VCaP (cell line): ENCODE measurements around the gene TAGLN2.

Experiments used
- H3K27ac ChIP-seq: fragments of 450-650 bp; 2 replicates; pipeline ENCODE4 v1.5.1; 2017
- CTCF ChIP-seq: fragments of 450-650 bp; conservative IDR thresholded peaks from 2 replicates; pipeline ENCODE4 v1.5.1; 2017; ENCODE audit warnings: mild to moderate bottlenecking, moderate library complexity

The TAGLN2 gene

DNA sequence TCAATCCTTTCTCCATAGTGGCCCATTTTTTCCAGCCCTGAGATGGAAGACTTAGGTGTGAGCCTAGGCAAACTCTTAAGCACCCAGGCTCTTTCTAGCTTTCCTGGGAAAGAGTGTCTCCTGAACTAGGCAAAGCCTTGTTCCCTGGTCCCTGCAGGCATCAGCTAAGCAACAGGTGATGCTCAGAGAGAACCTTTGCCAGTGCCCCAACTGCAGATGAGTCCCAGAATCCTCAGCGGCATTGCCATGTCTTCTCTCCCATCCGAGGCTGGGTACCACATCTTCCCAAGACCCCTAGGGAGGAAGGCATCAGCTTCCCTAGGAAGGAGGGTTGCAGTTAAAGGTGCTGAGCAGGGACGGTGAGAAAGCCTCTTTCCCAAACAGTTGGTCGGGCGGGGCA is 54.6 kb downstream of the TAGLN2 start:
- no peak for TF ChIP-seq CTCF
- H3K27ac ChIP-seq, result no peak overlapping the region

- no peak overlapping the region for H3K27ac ChIP-seq
- TF ChIP-seq CTCF, result no peak
Observed at GRCh38 chr1:159869607-159870006, 55.7 kb downstream of the TAGLN2 start.

DNA sequence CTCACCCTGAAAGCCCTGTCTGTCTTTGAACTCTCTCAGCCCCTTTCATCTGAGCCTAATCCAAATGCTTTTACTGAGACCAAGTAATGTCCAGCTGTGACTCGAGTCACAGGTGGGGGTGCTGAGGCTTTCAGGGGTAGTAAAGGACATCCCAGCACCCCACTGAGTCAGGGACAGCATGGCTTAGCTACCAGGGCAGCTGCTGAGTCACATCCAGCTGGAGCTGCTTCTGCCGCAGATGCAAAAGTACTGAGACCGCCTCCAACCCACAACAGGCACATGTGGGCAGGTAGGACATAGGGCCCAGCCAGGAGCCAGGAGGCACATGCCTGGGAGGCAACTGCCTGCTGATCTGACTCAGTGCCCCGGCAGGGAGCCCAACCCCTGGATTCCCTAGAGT is 56.1 kb downstream of the TAGLN2 start:
- no peak for TF ChIP-seq CTCF
- H3K27ac ChIP-seq, result no peak overlapping the region

DNA sequence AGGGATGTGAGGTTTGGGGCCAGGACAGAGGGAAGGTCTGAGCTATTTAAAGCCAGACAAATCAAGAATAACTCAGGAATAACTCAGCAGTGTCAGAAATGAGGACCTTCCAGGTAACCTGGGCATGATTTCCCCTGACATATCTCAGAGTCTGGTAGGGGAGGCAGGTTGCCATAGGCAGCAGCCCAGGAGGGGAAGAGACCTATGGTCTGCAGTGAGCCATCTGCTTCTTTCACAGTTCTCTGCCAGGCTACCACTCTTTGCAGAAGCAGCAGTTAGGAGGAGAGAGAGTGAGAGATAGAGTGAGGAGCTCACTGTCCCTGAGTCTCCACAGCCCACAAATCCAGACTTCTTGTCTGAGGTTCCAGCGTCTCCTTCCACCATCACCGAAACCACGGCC is 56.5 kb downstream of the TAGLN2 start:
- H3K27ac ChIP-seq, result peak overlapping the region; percentile 64
- TF ChIP-seq CTCF, result no peak
